NT2/D1 (cell line): ENCODE data around the gene UPK3BL1.
"Not testable (repeated sequence)": the region's sequence is repeated elsewhere in the genome, so short reads cannot be mapped to it uniquely, and the experiment has no call there.

Experiments used
- SUZ12 ChIP-seq: IDR thresholded peaks from 2 replicates; pipeline ENCODE4 v1.6.1; 2011; ENCODE audit not compliant: insufficient read length, insufficient read depth; ENCODE audit errors: extremely low read depth
- ZNF274 ChIP-seq: IDR thresholded peaks from 2 replicates; pipeline ENCODE4 v1.6.1; 2011; ENCODE audit warnings: mild to moderate bottlenecking, low read depth, low read length

DNA sequence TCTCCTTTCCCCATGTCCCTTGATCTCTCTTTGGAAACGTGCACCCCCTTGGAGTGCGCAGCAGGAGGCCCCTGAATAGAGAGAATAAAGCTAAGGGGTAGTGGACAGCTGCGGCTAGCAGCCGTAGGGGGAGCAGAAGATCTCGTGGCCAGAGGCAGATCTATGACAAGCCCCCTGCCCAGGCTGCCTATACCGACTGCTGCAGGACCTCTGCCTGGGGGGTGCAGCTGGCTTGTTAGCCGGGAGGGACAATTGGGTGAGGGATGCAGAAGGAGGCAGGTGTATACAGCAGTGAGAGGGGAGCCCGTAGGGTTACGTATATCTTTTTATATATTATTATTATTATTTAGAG lies 29.3 kb upstream of the UPK3BL1 start:
- not testable (repeated sequence) for TF ChIP-seq SUZ12, ZNF274
